Osteoblast (primary cell): ENCODE measurements around the gene GATC. TPM values are rescaled to one million over a fixed set of nuclear protein-coding genes. Genes with fewer than 3 reads are reported as not detected.

Source experiments
- DNase-seq: peaks from one replicate; pipeline ENCODE4 v3.0.0; 2011; ENCODE audit warnings: low spot score, mixed read lengths; ENCODE audit not compliant: insufficient read length; ENCODE audit errors: missing footprints
- H2AFZ ChIP-seq: 2 replicates; pipeline ENCODE4 v1.6.0; 2011; ENCODE audit warnings: mild to moderate bottlenecking, low read length
- H3K27ac ChIP-seq: 2 replicates; pipeline ENCODE4 v1.5.1; 2011; ENCODE audit warnings: mild to moderate bottlenecking, low read depth, low read length, moderate library complexity
- H3K27me3 ChIP-seq: 2 replicates; pipeline ENCODE4 v1.6.0; 2012; ENCODE audit warnings: mild to moderate bottlenecking, control low read depth, inconsistent platforms, low read length, moderate library complexity; ENCODE audit not compliant: insufficient read depth
- H3K36me3 ChIP-seq: 2 replicates; pipeline ENCODE4 v1.5.1; 2011; ENCODE audit warnings: mild to moderate bottlenecking, low read length, control low read depth, moderate library complexity; ENCODE audit not compliant: insufficient read depth
- H3K4me1 ChIP-seq: 2 replicates; pipeline ENCODE4 v1.5.1; 2011; ENCODE audit warnings: mild to moderate bottlenecking, low read length, control low read depth, moderate library complexity; ENCODE audit not compliant: insufficient read depth
- H3K4me2 ChIP-seq: 2 replicates; pipeline ENCODE4 v1.6.0; 2011; ENCODE audit warnings: mild to moderate bottlenecking, low read length; ENCODE audit not compliant: insufficient read depth
- H3K4me3 ChIP-seq: fragments of 200-600 bp; sonication (generic); 3 replicates; pipeline ENCODE4 v1.5.1; 2012; ENCODE audit warnings: mild to moderate bottlenecking, low read length, inconsistent platforms; ENCODE audit not compliant: insufficient read depth
- H3K79me2 ChIP-seq: 2 replicates; pipeline ENCODE4 v1.6.0; 2012; ENCODE audit warnings: mild to moderate bottlenecking, low read length, control low read depth, inconsistent platforms; ENCODE audit not compliant: insufficient read depth
- H3K9me3 ChIP-seq: 2 replicates; pipeline ENCODE4 v1.5.1; 2011; ENCODE audit warnings: low read depth, low read length, control low read depth
- H4K20me1 ChIP-seq: 2 replicates; pipeline ENCODE4 v1.6.0; 2012; ENCODE audit warnings: mild to moderate bottlenecking, low read length, control low read depth; ENCODE audit not compliant: insufficient read depth
- total RNA-seq: library from RNA; depleted of rRNA; stranded (reverse); fragments of >200 nt; gene quantifications from 2 replicates; pipeline ENCODE4 v1.2.3, GENCODE V29; 2012
- TF ChIP-seq, protein P1 (sequence below): IDR thresholded peaks from 2 replicates; pipeline ENCODE4 v1.5.1; 2011; ENCODE audit warnings: mild to moderate bottlenecking, low read depth, low read length, moderate library complexity; ENCODE audit errors: extremely low read depth

Gene GATC
- total RNA-seq, 1 donor = 14.5 TPM

DNA sequence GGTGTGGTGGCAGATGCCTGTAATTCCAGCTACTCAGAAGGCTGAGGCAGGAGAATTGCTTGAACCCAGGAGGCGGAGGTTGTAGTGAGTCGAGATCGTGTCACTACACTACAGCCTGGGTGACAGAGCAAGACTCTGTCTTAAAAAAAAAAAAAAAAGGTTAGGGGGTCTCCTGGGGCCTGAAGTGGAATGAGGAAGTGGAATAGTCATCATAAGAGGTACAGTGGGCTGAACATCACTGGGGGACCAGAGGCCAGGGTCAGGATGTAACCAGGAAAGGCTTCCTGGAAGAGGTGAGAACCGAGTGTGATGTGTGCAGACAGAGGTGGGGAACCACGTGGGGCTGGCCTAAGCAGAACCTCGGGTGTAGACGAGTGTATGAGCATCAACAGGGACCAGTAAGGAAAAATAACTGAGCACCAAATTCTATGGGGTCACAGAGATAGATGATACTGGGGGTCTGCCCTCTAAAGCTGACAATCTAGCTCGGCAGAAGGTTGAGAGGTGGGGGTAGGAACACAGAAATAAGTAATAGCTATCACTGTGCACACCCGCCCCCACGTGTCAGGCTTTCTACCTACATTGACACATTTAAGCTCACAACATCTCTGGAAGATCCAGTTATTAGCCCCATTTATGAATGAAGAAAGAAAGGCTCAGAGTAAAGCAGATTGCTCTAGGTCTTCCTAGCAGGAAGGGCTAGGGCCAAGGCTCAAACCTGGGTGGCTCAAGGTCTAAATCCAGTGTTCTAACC lies 13.3 kb upstream of the GATC start:
- TF ChIP-seq, protein P1, sequence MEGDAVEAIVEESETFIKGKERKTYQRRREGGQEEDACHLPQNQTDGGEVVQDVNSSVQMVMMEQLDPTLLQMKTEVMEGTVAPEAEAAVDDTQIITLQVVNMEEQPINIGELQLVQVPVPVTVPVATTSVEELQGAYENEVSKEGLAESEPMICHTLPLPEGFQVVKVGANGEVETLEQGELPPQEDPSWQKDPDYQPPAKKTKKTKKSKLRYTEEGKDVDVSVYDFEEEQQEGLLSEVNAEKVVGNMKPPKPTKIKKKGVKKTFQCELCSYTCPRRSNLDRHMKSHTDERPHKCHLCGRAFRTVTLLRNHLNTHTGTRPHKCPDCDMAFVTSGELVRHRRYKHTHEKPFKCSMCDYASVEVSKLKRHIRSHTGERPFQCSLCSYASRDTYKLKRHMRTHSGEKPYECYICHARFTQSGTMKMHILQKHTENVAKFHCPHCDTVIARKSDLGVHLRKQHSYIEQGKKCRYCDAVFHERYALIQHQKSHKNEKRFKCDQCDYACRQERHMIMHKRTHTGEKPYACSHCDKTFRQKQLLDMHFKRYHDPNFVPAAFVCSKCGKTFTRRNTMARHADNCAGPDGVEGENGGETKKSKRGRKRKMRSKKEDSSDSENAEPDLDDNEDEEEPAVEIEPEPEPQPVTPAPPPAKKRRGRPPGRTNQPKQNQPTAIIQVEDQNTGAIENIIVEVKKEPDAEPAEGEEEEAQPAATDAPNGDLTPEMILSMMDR = no peak
- no peak overlapping the region for H3K27ac ChIP-seq
- no peaks in the 10 kb centered on the region for H3K9me3 ChIP-seq
- H3K4me1 ChIP-seq = peaks cover 3% of the 10 kb centered on the region
- no peaks in the 10 kb centered on the region for H3K36me3 ChIP-seq
- H3K4me2 ChIP-seq = no peak overlapping the region
- DNase-seq = no peak
- H3K79me2 ChIP-seq = peaks cover 6% of the 10 kb centered on the region
- no peak overlapping the region for H2AFZ ChIP-seq
- no peaks in the 10 kb centered on the region for H4K20me1 ChIP-seq
- H3K4me3 ChIP-seq = no peak overlapping the region
- no peaks in the 10 kb centered on the region for H3K27me3 ChIP-seq

GRCh38 chr12:120437735-120438494 lies 8.3 kb upstream of the GATC start, which contains the start of gene COX6A1:
TSS of gene COX6A1 (plus strand) at chr12:120438113. CDS start at chr12:120438127, 14 bp downstream.
- Histone ChIP-seq H3K27ac (peak within 1 kb of the TSS; percentile 47), H3K4me3 (peak within 1 kb of the TSS; percentile 83), H3K9me3 (no peaks in the 10 kb centered on the region), H3K79me2 (peaks cover 43% of the 10 kb centered on the region), H2AFZ (peak within 1 kb of the TSS; percentile 100), H3K4me2 (peak within 1 kb of the TSS; percentile 98), H3K4me1 (peaks cover 14% of the 10 kb centered on the region), H4K20me1 (peaks cover 15% of the 10 kb centered on the region), H3K27me3 (no peaks in the 10 kb centered on the region), H3K36me3 (peaks cover 19% of the 10 kb centered on the region)
- TF ChIP-seq, protein P1 = no peak
- peak; percentile 98 for DNase-seq

- Histone ChIP-seq H3K4me2 (peak overlapping the region; percentile 98), H3K4me1 (peaks cover 14% of the 10 kb centered on the region), H3K9me3 (no peaks in the 10 kb centered on the region), H2AFZ (peak overlapping the region; percentile 100), H4K20me1 (peaks cover 15% of the 10 kb centered on the region), H3K4me3 (peak overlapping the region; percentile 83), H3K27ac (peak overlapping the region; percentile 43), H3K27me3 (no peaks in the 10 kb centered on the region), H3K79me2 (peaks cover 49% of the 10 kb centered on the region), H3K36me3 (peaks cover 25% of the 10 kb centered on the region)
- TF ChIP-seq, protein P1 = no peak
- DNase-seq = no peak
These were observed 7.6 kb upstream of the GATC start for GRCh38 chr12:120438495-120439198.
